Inflammatory macrophage treated with lipopolysaccharide for 1 hour (primary cell): ENCODE results near the gene RAMP1.

Experiments used
- DNase-seq, 2 donors: peaks; one replicate each; pipeline ENCODE4 v3.0.0-alpha.2; 2020 to 2022

RAMP1 gene

DNA sequence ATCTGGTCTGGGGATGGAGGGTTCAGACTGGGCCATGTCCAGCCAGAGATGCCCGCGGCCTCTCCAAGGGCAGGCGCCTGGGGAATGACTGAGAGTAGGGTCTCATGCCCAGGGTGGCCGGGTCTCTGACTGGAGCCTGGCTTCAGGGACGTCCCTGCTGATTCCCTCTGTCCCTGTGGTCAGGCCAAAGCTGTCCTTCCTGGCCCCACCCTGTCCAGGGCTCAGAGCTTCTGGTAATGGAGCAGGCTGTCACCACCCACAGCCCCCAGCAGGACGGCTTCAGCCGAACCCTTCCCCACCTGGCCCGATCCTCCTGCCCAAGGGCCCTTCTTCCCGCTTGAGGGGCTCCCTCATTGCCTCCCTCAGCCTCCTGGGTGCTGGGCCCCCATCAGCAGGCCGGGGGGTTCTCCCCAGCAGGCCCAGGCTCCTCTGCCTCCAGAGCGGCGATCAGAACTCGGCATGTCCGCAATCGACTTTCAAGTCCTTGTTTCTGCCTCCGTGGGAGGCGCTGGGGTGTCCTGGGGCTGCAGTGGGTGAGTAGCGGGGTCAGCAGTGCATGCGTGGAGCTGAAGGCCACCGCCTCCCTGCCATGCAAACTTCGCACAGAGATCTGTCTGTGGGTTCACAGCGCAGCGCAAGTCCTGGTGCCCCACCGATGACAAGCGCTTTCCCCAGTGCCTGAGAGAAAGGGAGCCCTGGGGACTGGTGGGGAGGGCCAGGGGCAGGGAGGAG, 18.3 kb downstream of the RAMP1 start:
- DNase-seq = no peak

GRCh38 chr2:237878321-237879057, 19.1 kb downstream of the RAMP1 start:
- no peak for DNase-seq

DNA sequence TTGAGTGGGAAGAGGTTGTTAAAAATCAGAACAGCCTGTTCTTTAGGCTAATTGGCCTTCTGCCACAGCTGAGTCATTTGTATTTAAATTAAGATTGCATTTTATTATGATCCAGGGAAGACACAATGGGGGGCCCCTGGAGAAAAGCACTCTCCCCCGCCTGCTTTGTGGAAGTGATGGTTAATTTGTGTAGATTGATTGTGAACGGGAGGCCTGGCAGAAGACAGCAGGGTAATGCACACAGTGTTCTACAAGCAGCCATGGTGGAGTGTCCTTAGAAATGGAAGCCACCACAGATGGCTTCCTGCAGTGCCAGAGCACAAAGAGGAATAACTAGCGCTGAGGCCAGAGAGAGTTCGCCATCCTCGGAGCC, 19.6 kb downstream of the RAMP1 start:
- no peak for DNase-seq

GRCh38 chr2:237879991-237880560, 20.7 kb downstream of the RAMP1 start:
- no peak for DNase-seq

- no peak for DNase-seq
These were observed 23.4 kb downstream of the RAMP1 start for GRCh38 chr2:237882510-237883481.

DNA sequence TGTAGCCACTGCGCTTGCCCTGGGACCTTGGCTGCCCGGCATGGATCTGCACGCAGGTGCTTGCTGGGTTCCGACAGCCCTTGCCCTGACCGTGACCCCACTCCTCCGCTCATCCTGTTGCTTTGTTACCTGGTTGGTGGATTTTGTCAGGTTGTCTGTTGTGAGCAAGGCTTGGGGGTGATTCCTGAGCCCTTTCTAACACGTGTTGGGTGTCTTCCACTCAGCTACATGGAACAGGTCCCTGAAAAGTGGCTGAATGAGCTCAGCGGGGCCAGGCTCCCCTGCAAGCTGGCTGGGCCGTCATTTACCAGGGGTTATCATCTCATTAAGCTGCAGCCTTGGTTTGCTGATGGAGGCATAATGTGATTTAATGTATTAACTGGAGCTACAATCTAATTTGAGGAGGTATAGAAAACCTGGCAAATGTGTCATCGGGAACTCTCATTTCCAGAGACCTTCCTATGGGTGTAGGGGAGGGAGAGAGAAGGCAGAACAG, 24.6 kb downstream of the RAMP1 start:
- DNase-seq = no peak

DNA sequence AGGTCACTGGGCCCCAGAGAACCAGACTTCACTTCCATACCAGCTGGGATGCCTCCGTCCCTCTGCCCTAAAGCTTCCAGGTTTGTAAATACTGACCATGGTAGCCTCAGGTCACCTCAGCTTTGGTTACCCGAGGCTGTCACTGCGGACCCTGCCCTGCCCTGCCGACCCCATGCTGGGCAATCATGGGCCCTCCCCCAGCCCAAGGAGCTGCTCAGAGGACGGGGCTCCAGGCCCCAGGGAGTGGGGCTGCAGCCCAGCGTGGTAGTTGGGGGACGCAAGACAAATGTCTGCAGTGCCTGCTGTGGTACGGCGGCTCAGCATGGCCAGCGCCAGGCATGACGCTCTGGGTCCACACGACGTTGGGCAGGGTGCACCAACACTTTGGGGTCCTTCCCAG, 25.3 kb downstream of the RAMP1 start:
- no peak for DNase-seq

- no peak for DNase-seq
These were observed 25.9 kb downstream of the RAMP1 start for GRCh38 chr2:237885111-237885930.

- DNase-seq = no peak
These were observed 26.7 kb downstream of the RAMP1 start for GRCh38 chr2:237885931-237886684.

GRCh38 chr2:237886685-237887481, 27.5 kb downstream of the RAMP1 start:
- no peak for DNase-seq

- peak; percentile 82 to 89 for DNase-seq
These were observed 29.0 kb downstream of the RAMP1 start for GRCh38 chr2:237888389-237888788.

- DNase-seq = no peak
These were observed 29.6 kb downstream of the RAMP1 start for GRCh38 chr2:237889016-237889415.

DNA sequence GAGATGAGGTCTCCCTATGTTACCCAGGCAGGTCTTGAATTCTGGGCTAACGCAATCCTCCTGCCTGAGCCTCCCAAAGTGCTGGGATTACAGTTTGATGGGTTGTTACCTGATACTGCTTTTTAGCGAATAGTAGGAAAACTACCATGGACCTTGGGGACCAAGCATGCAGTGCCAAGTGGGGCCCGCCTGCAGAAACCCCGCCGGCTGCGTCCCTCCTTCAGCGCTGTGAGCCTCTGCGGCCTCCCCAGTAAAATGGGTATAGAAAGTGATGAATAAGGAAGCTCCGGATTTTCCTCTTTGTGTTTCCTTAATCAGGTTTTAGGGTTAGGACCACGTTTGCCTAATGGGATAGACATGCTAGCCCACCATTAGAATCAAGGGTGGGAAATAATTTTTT, 30.4 kb downstream of the RAMP1 start:
- no peak for DNase-seq

DNA sequence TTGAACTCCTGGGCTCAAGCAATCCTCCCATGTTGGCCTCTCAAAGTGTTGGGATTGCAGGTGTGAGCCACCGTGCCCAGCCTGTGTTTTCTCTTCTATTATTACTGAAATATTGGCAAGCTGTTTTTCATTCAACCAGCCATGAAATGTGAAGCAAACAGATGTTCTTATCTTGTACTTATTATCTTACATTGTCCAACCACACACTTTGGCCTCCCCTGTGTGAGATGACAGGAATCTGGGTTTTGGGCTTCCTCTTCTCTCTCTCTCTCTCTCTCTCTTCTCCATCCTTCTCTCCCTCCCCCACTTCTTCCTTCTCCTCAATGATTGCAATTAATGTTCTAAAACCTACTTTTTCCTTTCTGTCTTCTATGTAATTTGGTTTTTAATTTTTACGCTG, 33.1 kb downstream of the RAMP1 start:
- no peak for DNase-seq

- no peak for DNase-seq
These were observed 33.7 kb downstream of the RAMP1 start for GRCh38 chr2:237892984-237893595.

DNA sequence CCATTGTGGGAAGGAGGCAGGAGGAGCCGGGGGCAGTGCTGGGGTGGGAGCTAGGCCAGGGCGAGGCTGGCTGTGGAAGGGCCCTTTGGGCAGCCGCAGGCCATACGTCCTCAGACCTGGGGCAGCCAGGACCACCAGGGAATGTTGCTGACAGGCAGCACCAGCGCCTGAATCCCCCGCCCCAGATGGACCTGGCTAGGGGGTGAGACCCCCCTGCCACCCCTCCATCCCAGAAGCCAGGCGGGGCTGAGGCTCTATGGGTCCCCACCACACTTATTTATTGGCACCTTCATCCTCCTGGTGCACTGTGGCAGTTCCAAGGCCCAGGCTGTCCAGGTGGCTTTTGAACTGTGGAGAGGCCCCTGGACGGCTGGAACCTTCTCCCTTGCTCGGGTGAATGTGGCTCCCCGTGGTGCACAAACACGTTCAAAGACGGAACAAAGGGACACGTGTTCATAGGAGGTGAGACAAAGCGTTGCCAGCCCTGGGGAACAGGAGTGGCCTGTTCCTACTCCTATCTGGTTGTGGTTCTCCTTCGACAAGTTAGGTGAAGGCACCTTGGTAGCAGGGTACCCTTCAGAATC, 35.1 kb downstream of the RAMP1 start:
- no peak for DNase-seq

DNA sequence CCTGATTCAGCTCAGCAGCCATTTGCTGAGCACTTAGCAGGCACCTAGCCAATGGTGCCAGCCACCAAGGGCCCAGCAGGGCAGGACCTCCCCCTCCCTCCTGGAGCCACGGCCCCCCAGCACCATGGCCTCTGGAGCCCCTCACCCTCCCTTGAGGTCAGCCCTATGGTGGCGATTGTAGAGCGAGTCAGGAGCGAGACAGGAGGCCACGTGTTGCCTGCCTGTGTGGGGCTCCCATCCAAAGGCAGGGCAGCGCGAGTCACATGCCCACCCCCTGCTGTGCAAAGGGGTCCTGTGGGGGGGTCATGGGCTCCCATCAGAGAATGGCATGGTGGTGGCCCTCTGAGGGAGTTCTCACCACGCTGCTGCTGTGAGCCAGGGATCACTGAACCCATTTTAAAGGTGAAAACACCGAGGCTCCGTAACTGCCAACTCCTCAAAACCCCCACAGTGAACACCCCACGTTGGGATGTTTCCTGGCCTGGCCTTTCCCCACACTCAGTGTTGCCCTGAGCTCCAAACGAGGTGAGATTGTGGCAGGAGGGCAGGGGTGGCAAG, 35.6 kb downstream of the RAMP1 start:
- DNase-seq = no peak

- no peak for DNase-seq
These were observed 36.4 kb downstream of the RAMP1 start for GRCh38 chr2:237895544-237896506.
